Measurements from ENCODE around the gene EXOC4.

EXOC4 gene

GRCh38 chr7:133234961-133235875 is 17.7 kb upstream of the EXOC4 start (continued):
- peak; percentile 66 for TF ChIP-seq ZBTB44 (tag by site-specific recombination; IDR thresholded peaks at IDR 0.05)
- peak; percentile 89 for TF ChIP-seq PRDM6 (tag by site-specific recombination; IDR thresholded peaks at IDR 0.05)
- TF ChIP-seq GFI1B (tag by site-specific recombination; IDR thresholded peaks at IDR 0.05) = no peak
- TF ChIP-seq TCF7L2 (IDR thresholded peaks at IDR 0.05; ENCODE audit: borderline replicate concordance, low read depth, low read length) = no peak; the same call in 1 of the 2 replicates
- no peak for TF ChIP-seq HOXD13 (CRISPR knock-in tag; IDR thresholded peaks at IDR 0.05; ENCODE audit: borderline replicate concordance)
- 0 out of 2 replicates have a peak, but pooled peaks have one; percentile 36 for TF ChIP-seq ZSCAN30 (tag by site-specific recombination; IDR thresholded peaks at IDR 0.05)
- TF ChIP-seq WT1 (tag by site-specific recombination; IDR thresholded peaks at IDR 0.05) = peak; percentile 96
- no peak for TF ChIP-seq ZNF324 (tag by site-specific recombination; IDR thresholded peaks at IDR 0.05)
- no peak for TF ChIP-seq ZNF530 (tag by site-specific recombination; IDR thresholded peaks at IDR 0.05; ENCODE audit: low read depth)
- TF ChIP-seq REPIN1 (tag by site-specific recombination; IDR thresholded peaks at IDR 0.05; ENCODE audit: low read depth) = no peak
- no peak for TF ChIP-seq ZBTB7A (tag by site-specific recombination; IDR thresholded peaks at IDR 0.05; ENCODE audit: low read depth)
- TF ChIP-seq ZNF626 (tag by site-specific recombination; IDR thresholded peaks at IDR 0.05) = no peak
- TF ChIP-seq ZBTB11 (tag by site-specific recombination; conservative IDR thresholded peaks at IDR 0.05; ENCODE audit: low read depth) = no peak
- no peak; the same call in 1 of the 2 replicates for TF ChIP-seq ZNF596 (tag by site-specific recombination; IDR thresholded peaks at IDR 0.05)
- TF ChIP-seq ZNF155 (tag by site-specific recombination; IDR thresholded peaks at IDR 0.05) = no peak
- TF ChIP-seq ZNF37A (tag by site-specific recombination; IDR thresholded peaks at IDR 0.05) = no peak
- no peak for TF ChIP-seq ZNF133 (tag by site-specific recombination; IDR thresholded peaks at IDR 0.05)
- no peak for TF ChIP-seq ZNF169 (tag by site-specific recombination; IDR thresholded peaks at IDR 0.05)
- peak; percentile 67; the same call in 1 of the 2 replicates for TF ChIP-seq ZFP69B (tag by site-specific recombination; IDR thresholded peaks at IDR 0.05)
- no peak for TF ChIP-seq ZFP37 (tag by site-specific recombination; IDR thresholded peaks at IDR 0.05)
- peak; percentile 51; the same call in 1 of the 2 replicates for TF ChIP-seq KLF1 (tag by site-specific recombination; IDR thresholded peaks at IDR 0.05)
- TF ChIP-seq ZNF121 (tag by site-specific recombination; IDR thresholded peaks at IDR 0.05) = 0 out of 2 replicates have a peak, but pooled peaks have one; percentile 21
- 0 out of 2 replicates have a peak, but pooled peaks have one; percentile 25 for TF ChIP-seq PRDM10 (tag by site-specific recombination; IDR thresholded peaks at IDR 0.05)
- TF ChIP-seq ZNF645 (tag by site-specific recombination; IDR thresholded peaks at IDR 0.05) = no peak
- peak; percentile 64 for TF ChIP-seq ZEB2 (tag by site-specific recombination; IDR thresholded peaks at IDR 0.05)
- TF ChIP-seq ZNF658 (tag by site-specific recombination; IDR thresholded peaks at IDR 0.05) = no peak
